GM21825 (cell line): ENCODE results near the gene RANBP2.
A peak's percentile ranks its signal among the peaks of the same experiment; 100 is the strongest.

ENCODE experiments used
- ATAC-seq: cut with Tn5 transposase; IDR thresholded peaks from one replicate; pipeline ENCODE4 v1.9.1; 2021; ENCODE audit warnings: mild to moderate bottlenecking, moderate library complexity; ENCODE audit not compliant: unreplicated experiment

Gene RANBP2

DNA sequence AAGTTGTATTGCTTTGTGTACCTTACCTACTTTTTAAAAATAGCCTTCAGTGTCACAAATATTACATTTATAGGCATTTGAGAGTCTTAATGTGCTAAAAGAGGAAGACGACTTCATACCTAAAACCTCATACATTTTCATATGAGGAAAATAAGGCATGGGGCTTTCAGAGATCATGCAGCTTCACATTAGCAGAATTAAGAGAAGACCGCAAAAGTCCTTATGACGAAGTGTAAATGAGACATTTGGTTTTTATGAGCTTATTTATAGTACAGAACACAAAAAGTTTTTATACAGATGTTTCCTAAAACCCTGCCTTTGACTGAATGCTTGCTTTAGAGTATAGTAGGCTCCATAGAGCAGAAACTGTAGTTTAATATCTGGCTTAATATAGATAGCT, 57.2 kb downstream of the RANBP2 start:
- peak; percentile 65 for ATAC-seq

DNA sequence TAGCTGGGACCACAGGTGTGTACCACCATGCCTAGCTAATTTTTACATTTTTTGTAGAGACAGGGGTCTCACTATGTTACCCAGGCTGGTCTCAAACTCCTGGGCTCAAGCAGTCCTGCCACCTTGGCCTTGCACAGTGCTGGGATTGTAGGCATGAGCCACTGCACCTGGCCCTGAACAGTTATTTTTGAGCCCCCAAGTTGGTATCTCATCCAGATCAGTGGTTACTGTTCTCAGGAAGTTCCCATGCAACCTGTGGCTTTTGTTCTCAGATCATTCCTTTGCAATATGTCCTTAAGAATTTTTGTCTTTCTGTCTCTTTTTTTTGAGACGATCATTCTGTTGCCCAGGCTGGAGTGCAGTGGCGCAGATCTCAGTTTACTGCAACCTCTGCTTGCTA, 59.6 kb downstream of the RANBP2 start:
- ATAC-seq, result no peak

- no peak for ATAC-seq
Measured at GRCh38 chr2:108786008-108786353, 66.7 kb downstream of the RANBP2 start.

GRCh38 chr2:108786354-108787215, 67.3 kb downstream of the RANBP2 start, which contains the start of gene CCDC138:
Gene CCDC138 (plus strand): TSS chr2:108786771. CDS start chr2:108786823, 52 bp downstream.
- ATAC-seq, result peak; percentile 97

DNA sequence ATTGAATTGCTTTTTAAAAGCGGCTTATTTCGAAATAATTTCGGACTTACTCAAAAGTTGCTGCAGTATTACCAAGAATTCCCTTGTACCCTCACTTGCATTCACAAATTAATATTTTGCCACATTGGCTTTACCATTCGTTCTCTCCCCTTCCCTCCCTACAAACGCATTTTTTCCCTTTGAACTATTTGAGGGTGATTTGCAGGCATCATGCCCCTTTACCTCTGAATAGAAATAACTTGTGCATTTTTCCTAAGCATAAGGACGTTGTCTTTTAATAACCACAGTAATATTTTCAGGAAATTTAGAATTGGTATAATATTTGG, 67.9 kb downstream of the RANBP2 start:
- ATAC-seq, result no peak

DNA sequence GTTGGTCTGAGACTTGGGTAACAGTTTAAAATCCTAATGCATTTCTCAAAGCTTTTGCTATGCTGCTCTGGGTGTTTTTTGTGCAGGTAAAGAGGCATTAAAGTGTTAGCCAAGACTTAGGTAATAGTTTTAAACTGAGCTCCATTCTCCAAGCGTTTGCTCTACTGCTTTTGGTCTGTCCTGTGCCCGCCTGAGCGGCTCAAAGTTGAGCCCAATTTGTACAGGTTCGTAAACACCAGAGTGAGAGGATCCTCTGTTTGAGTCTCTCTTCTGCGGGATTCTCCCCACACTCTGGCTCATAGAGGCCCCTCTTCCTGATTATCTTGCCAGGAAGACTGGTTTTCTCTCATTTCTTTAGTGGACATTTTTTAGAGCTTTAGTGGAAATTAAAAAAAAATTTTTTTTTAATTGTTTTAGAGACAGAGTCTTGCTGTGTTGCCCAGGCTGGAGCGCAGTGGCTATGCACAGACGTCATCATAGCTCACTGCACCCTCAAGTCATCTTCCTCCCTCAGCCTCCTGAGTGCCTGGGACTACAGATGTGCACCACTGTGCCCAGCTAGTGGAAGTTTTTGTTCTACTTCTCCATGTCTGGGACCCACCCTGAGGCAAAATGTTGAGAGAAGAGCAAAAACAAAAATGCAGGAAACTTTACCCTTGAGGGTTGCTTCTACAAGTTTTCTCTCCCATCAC, 83.9 kb downstream of the RANBP2 start:
- no peak for ATAC-seq

- no peak for ATAC-seq
Measured at GRCh38 chr2:108805032-108805431, 85.8 kb downstream of the RANBP2 start.

DNA sequence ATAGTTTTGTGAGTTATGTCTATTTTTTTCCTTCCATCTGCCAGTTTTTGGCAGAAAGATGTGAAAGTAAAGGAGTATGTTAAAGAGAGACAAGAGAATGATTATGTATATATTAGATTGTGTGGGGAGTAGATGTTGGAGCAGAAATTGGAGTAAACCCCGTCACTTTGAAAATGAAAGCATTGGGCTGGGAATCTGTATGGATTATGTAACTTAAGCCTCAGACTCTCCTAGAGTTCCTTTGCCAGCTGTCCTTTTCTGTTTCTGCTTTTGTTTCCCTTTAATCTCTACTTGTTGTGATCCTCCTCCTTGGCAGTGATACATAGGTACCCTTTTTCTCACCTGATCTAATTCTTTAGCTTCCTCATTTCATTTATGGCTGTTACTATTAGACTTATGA, 86.5 kb downstream of the RANBP2 start:
- no peak for ATAC-seq

GRCh38 chr2:108806371-108807113, 87.3 kb downstream of the RANBP2 start:
- ATAC-seq, result no peak

GRCh38 chr2:108809936-108810335, 90.7 kb downstream of the RANBP2 start:
- ATAC-seq, result no peak

DNA sequence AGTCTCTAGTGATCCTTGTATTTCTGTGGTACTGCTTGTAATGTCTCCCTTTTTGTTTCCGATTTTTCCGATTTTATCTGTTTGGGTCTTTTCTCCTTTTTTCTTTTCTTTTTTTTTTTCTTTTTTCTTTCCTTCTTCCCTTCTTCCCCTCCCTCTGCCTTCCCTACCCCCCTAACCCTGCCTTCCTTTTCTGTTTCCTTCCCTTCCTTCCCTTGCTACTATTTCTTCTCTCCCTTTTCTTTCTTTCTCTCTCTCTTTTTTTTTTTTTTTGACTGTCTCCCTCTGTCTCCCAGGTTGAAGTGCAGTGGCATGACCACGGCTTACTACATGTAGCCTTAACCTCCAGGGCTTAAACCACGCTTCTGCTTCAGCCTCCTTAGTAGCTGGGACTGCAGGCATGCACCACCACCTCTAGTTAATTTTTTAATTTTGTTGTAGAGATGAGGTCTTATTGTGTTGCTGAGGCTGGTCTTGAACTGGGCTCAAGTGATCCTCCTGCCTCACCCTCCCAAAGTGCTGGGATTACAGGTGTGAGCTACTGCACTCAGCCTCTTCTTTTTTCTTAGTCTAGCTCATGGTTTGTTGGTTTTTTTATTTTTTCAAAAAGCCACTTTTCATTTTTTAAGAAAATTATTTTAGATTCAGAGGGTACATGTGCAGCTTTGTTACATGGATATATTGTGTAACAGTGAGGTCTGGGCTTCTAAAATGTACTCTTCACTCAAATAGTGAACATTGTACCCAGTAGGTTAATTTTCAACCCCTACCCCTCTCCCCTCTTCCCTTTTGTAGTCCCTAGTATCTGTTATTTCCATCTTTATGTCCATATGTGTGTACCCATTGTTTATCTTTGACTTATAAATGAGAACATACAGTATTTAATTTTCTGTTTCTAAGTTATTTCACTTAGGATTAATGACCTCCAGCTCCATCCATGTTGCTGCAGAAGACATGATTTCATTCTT, 92.0 kb downstream of the RANBP2 start:
- ATAC-seq, result no peak

DNA sequence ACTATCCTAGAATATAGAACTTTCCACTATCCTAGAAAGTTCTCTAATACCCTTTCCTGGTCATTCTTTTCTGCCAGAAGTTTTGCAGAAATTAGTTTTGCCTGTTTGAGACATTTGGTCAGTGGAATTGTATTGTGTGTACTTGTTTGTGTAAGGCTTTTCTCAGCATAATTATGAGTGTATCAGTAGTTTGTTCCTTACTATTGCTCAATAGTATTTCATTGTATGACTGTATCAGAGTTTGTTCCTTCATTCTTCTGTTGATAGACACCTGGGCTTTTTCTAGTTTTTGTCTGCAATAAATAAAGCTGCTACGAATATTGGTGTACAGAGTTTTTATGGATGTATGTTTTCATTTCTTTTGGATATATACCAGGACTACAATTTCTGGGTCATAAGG, 94.5 kb downstream of the RANBP2 start:
- ATAC-seq, result no peak

DNA sequence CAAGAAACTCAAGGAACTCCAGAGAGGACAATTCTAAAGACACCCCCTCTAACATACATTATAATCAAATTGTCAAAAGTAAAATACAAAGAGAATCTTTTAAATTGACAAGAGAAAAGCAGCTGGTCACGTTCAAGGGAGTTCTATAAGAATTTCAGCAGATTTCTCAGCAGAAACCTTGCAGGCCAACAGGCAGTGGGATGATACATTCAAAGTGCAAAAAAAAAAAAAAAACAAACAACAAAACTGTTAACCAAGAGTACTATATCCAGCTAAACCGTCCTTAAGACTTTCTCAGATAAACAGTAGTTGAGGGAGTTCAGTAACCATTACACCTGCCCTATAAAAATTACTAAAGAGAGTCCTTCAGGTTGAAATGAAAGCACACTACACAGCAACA, 101.2 kb downstream of the RANBP2 start:
- ATAC-seq, result no peak

DNA sequence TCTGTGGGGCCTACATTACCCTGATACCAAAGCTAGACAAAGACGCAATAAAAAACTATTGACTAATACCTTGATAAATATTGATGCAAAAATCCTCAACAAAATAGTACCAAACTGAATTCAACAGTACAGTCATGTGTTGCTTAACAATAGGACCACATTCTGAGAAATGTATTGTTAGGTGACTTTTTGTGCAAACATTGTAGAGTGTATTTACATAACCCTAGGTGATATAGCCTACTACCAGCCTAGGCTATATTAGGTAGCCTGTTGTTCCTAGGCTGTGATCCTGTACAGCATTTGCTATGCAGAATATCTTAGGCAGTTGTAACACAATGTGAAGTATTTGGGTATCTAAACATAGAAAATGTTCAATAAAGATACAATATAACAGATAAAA, 104.0 kb downstream of the RANBP2 start:
- no peak for ATAC-seq

DNA sequence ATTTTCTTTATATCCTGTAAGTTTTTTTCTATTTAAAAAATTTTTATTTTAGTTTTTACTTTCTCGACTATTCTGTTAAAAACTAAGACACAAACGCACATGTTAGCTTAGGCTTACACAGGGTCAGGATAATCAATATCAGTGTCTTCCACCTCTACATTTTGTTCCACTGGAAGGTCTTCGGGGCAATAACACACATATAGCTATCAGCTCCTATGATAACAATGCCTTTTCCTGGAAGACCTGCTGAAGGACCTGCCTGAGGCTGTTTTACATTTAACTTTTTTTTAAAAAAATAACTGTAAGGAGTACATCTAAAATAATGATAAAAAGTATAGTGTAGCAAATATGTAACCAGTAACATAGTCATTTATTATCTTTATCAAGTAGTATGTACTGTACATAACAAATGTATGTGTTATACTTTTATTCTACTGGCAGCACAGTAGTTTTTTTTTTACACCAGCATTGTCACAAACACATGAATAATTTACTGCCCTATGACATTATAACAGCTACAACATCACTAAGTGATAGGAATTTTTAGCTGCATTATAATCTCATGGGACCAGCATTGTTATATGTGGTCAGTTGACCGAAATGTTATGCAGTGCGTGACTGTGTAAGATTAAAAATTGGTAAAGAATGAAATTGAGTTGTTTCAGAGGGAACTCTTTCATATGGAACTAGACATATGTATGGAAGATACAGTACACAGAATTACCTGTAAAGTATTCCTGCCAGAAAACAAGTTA, 105.2 kb downstream of the RANBP2 start:
- ATAC-seq, result no peak

DNA sequence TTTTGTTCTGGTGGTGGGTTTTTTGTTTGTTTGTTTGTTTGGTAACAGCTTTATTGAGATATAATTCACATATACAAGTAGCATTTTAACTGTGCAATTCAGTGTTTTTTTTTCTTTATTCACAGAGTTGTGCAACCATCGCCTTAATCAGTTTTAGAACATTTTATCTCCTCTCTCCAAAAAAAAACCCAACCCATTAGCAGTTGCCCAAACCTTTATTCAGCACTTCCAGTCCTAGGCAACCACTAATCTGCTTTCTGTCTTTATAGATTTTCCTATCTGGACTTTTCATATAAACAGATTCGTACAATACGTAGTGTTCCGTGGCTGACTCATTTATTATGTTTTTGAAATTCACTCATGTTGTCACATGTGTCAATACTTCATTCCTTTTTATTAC, 106.0 kb downstream of the RANBP2 start:
- ATAC-seq, result no peak

GRCh38 chr2:108825736-108826135, 106.5 kb downstream of the RANBP2 start:
- no peak for ATAC-seq

DNA sequence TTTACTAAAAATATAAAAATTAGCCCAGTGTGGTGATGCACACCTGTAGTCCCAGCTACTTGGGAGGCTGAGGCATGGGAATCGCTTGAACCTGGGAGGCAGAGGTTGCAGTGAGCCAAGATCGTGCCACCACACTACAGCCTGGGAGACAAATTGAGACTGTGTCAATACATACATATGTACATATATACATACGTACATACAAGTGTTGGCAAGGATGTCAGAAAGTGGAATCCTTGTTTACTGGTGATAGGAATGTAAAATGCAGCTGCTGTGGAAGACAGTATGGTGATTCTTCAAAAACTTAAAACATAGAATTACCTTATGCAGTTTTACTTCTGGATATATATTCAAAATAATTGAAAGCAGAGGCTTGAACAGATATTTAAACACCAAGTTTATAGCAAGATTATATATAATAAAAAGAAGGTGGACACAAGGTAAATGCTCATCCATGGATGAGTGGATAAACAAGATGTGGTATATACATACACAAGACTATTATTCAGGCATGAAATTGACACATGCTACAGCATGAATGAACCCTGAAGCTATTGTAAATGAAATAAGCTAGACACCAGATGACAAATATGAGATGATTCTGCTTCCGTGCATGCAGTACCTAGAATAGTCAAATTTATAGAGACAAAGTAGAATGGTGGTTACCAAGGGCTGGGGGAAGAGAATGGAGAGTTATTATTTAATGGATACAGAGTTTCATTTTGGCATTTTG, 110.5 kb downstream of the RANBP2 start:
- ATAC-seq, result no peak

DNA sequence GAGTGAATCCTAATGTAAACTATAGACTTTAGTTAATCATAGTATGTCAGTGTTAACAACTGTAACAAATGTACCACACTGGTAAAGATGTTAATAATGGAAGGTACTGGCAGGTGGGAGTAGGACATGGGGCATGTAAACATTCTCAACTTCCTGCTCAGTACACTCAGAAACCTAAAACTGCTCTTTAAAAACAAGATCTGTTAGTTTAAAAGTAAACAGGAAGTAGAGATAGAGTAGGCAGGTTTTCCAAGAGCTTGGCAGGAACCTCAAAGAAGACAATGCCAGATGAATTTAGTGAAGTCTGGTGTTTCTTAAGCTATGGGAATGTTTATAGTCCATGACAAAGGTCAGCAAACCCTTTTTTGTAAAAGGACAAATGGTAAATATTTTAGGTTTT, 113.9 kb downstream of the RANBP2 start:
- no peak for ATAC-seq
